Transverse colon (tissue), 4 donors: Measurements from ENCODE around the gene MGAT5B.

ENCODE experiments used
- POLR2A ChIP-seq: fragments of 450-650 bp; IDR thresholded peaks from one replicate; pipeline ENCODE4 v1.6.1; 2016; ENCODE audit warnings: antibody characterized with exemption, mild to moderate bottlenecking, moderate library complexity
- POLR2AphosphoS5 ChIP-seq, 3 donors: sonication (generic); formaldehyde crosslinking; IDR thresholded peaks; one replicate each; pipeline ENCODE4 v1.6.1; 2016; ENCODE audit warnings: antibody characterized with exemption in 3 of 3
- TF ChIP-seq, protein P1 (sequence below), 5 experiments: fragments of 200-600 bp in 3 of 5; fragments of 450-650 bp in 2 of 5; sonication (generic) in 3 of 5; IDR thresholded peaks; 1 replicate in 2 of 5; 2 replicates in 3 of 5; pipeline ENCODE4 v1.5.1; 2016 to 2017; ENCODE audit warnings: antibody characterized with exemption in 5 of 5, inconsistent platforms in 3 of 5, mild to moderate bottlenecking in 2 of 5, moderate library complexity in 1 of 5

DNA sequence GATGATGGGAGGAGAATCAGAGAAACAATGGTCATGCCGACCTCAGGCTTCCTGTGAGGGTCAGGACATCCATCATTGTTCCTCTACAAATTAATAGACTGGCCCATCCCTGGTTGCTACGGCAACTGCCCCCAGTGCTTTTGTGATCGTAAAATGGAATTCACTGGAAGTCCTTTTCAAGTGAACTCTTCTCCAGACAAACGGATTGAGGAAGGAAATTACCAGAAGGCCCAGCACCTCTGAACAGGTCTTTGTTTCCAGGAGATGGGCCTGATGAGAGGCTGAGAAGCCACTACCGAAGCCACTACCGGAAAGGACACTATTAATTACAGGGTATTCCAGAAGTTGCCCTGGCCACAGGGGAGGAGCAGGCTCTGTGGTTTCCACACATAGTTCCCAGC, 126.0 kb downstream of the MGAT5B start:
- TF ChIP-seq, protein P1, sequence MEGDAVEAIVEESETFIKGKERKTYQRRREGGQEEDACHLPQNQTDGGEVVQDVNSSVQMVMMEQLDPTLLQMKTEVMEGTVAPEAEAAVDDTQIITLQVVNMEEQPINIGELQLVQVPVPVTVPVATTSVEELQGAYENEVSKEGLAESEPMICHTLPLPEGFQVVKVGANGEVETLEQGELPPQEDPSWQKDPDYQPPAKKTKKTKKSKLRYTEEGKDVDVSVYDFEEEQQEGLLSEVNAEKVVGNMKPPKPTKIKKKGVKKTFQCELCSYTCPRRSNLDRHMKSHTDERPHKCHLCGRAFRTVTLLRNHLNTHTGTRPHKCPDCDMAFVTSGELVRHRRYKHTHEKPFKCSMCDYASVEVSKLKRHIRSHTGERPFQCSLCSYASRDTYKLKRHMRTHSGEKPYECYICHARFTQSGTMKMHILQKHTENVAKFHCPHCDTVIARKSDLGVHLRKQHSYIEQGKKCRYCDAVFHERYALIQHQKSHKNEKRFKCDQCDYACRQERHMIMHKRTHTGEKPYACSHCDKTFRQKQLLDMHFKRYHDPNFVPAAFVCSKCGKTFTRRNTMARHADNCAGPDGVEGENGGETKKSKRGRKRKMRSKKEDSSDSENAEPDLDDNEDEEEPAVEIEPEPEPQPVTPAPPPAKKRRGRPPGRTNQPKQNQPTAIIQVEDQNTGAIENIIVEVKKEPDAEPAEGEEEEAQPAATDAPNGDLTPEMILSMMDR (IDR thresholded peaks at IDR 0.05), result no peak
- TF ChIP-seq POLR2A, result no peak
- no peak for TF ChIP-seq POLR2AphosphoS5 (IDR thresholded peaks at IDR 0.05)
